GM12878 (cell line): ENCODE data around the gene ERC1. TPM values are rescaled to one million over a fixed set of nuclear protein-coding genes. Genes with fewer than 3 reads are reported as not detected.
A peak's percentile ranks its signal among the peaks of the same experiment; 100 is the strongest.
"Not testable (repeated sequence)": the region's sequence is repeated elsewhere in the genome, so short reads cannot be mapped to it uniquely, and the experiment has no call there.

Experiments used
- ATAC-seq: fragments of 200-7000 bp; cut with Tn5 transposase; 3 replicates; pipeline ENCODE4 v1.9.1; 2020; ENCODE audit warnings: mild to moderate bottlenecking, moderate library complexity
- BruUV-seq: library from RNA; stranded (reverse); fragments of 400-500 nt; replicated peaks from 2 replicates; lab custom pipeline; 2021; lab: Mats Ljungman, UMichigan
- CTCF ChIA-PET: fragments of 300-600 bp; sonication (Branson Sonifier 250); formaldehyde crosslinking; extraction: SDS; loops from one replicate; lab custom pipeline; 2021; ENCODE audit warnings: inconsistent platforms; lab: Yijun Ruan, JAX
- POLR2A ChIA-PET: fragments of 350-600 bp; formaldehyde crosslinking; extraction: SDS; loops from one replicate; lab custom pipeline; 2021; ENCODE audit warnings: inconsistent platforms; lab: Charles Lee
- RAD21 ChIA-PET: fragments of 300-600 bp; sonication (Branson Sonifier 250); formaldehyde crosslinking; loops from one replicate; lab custom pipeline; 2023; ENCODE audit warnings: antibody characterized with exemption; ENCODE audit not compliant: unreplicated experiment; lab: Charles Lee
- SMC1A ChIA-PET: fragments of 300-600 bp; sonication (Branson Sonifier 250); formaldehyde crosslinking; loops from one replicate; lab custom pipeline; 2023; ENCODE audit not compliant: unreplicated experiment, uncharacterized antibody; lab: Charles Lee
- DNase-seq: peaks from one replicate; pipeline ENCODE4 v3.0.0-alpha.2; 2011; ENCODE audit warnings: low read depth, low spot score
- FAIRE-seq: peaks from 3 replicates; lab custom pipeline; 2011; peaks lifted over from hg19 to GRCh38; lab: Jason Lieb, UNC
- H2AFZ ChIP-seq: 2 replicates; pipeline ENCODE4 v1.6.0; 2011; ENCODE audit warnings: low read depth, low read length, control low read depth; ENCODE audit not compliant: control insufficient read depth
- H3K27ac ChIP-seq: 2 replicates; pipeline ENCODE4 v1.5.1; 2011; ENCODE audit warnings: control low read depth; ENCODE audit not compliant: control insufficient read depth, insufficient read depth
- H3K27me3 ChIP-seq, 2 experiments: replicated peaks in 1 of 2; 2 replicates each; pipeline versions ENCODE4 v1.6.0 to v1.6.1; 2011; ENCODE audit warnings: low read length in 1 of 2; ENCODE audit not compliant: control insufficient read depth in 2 of 2, insufficient read depth in 2 of 2
- H3K36me3 ChIP-seq, 2 experiments: 2 replicates each; pipeline ENCODE4 v1.5.1; 2011; ENCODE audit warnings: low read length in 1 of 2; ENCODE audit not compliant: control insufficient read depth in 2 of 2, insufficient read depth in 2 of 2
- H3K4me1 ChIP-seq: 2 replicates; pipeline ENCODE4 v1.6.1; 2011; ENCODE audit warnings: mild to moderate bottlenecking, low read length, moderate library complexity, mixed read lengths; ENCODE audit not compliant: control insufficient read depth, insufficient read depth
- H3K4me2 ChIP-seq: 2 replicates; pipeline ENCODE4 v1.6.0; 2011; ENCODE audit warnings: control low read depth; ENCODE audit not compliant: control insufficient read depth, insufficient read depth
- H3K4me3 ChIP-seq: fragments of 200-600 bp; sonication (generic); 2 replicates; pipeline ENCODE4 v1.5.1; 2016
- H3K79me2 ChIP-seq: 2 replicates; pipeline ENCODE4 v1.6.0; 2011; ENCODE audit warnings: low read length; ENCODE audit not compliant: control insufficient read depth, insufficient read depth
- H3K9ac ChIP-seq: 2 replicates; pipeline ENCODE4 v1.8.0; 2011; ENCODE audit warnings: low read length, control low read depth, mixed read lengths; ENCODE audit not compliant: control insufficient read depth, insufficient read depth
- H3K9me3 ChIP-seq: replicated peaks from 3 replicates; pipeline ENCODE4 v1.5.1; 2011; ENCODE audit warnings: mild to moderate bottlenecking, low read length; ENCODE audit not compliant: control insufficient read depth, insufficient read depth
- H4K20me1 ChIP-seq: 2 replicates; pipeline ENCODE4 v1.6.0; 2011; ENCODE audit not compliant: control insufficient read depth, insufficient read depth
- BCL11A ChIP-seq: IDR thresholded peaks from 2 replicates; pipeline ENCODE4 v1.6.1; 2011; ENCODE audit warnings: low read depth, low read length
- BMI1 ChIP-seq: fragments of 450-650 bp; IDR thresholded peaks from 2 replicates; pipeline ENCODE4 v1.6.1; 2016; ENCODE audit warnings: mild to moderate bottlenecking, moderate library complexity, borderline replicate concordance
- CHD4 ChIP-seq: fragments of 200-600 bp; sonication (generic); IDR thresholded peaks from 2 replicates; pipeline ENCODE4 v1.6.1; 2016; ENCODE audit warnings: mild to moderate bottlenecking
- DPF2 ChIP-seq: fragments of 450-650 bp; IDR thresholded peaks from 2 replicates; pipeline ENCODE4 v1.6.1; 2017; ENCODE audit warnings: mild to moderate bottlenecking
- MTA2 ChIP-seq: fragments of 450-650 bp; IDR thresholded peaks from 2 replicates; pipeline ENCODE4 v1.6.1; 2016; ENCODE audit warnings: low read depth, mild to moderate bottlenecking, moderate library complexity
- MYC ChIP-seq: IDR thresholded peaks from 2 replicates; pipeline ENCODE4 v1.6.1; 2011; ENCODE audit warnings: mild to moderate bottlenecking, low read length, moderate library complexity, inconsistent platforms; ENCODE audit not compliant: insufficient read depth, insufficient replicate concordance, insufficient read length, severe bottlenecking
- NBN ChIP-seq: fragments of 450-650 bp; IDR thresholded peaks from 2 replicates; pipeline ENCODE4 v1.6.1; 2016
- RFX5 ChIP-seq: IDR thresholded peaks from 2 replicates; pipeline ENCODE4 v1.6.1; 2011; ENCODE audit warnings: low read depth, low read length, improper control_type of control experiment
- WRNIP1 ChIP-seq: IDR thresholded peaks from 2 replicates; pipeline ENCODE4 v1.6.1; 2011; ENCODE audit warnings: low read depth, low read length, improper control_type of control experiment, borderline replicate concordance
- ZNF384 ChIP-seq: IDR thresholded peaks from 2 replicates; pipeline ENCODE4 v1.6.1; 2012; ENCODE audit warnings: low read depth, mild to moderate bottlenecking, low read length, improper control_type of control experiment, borderline replicate concordance
- ZSCAN29 ChIP-seq: fragments of 450-650 bp; IDR thresholded peaks from 2 replicates; pipeline ENCODE4 v1.6.1; 2017; ENCODE audit warnings: mild to moderate bottlenecking, moderate library complexity
- WGBS: methylation state at CpG from one replicate; pipeline ENCODE4 v1.1.6; 2016; ENCODE audit warnings: low lambda C conversion rate; ENCODE audit not compliant: insufficient replicate concordance, insufficient coverage; ENCODE audit errors: missing lambda C conversion rate; 5-methylcytosine and 5-hydroxymethylcytosine counted together
- in situ Hi-C: fragments of 300-500 bp; cut with MboI; formaldehyde crosslinking; loops from 9 replicates; pipeline ENCODE4 v1.14.3; 2018; ENCODE audit warnings: mixed read lengths
- intact Hi-C: fragments of 100-400 bp; cut with micrococcal nuclease; formaldehyde crosslinking; loops from one replicate; pipeline ENCODE4 v1.14.2; 2022; ENCODE audit not compliant: unreplicated experiment
- polyA plus RNA-seq, 11 experiments: library from polyadenylated mRNA; depleted of rRNA in 4 of 11; unstranded in 6 of 11; stranded (reverse) in 5 of 11; fragments of >200 nt; fragmentation: Nextera tagmentation in 4 of 11; fragmentation: Illumina TruSeq in 1 of 11; extraction: Ambion mirVana in 4 of 11; extraction: Trizol in 1 of 11; gene quantifications; 1 replicate in 1 of 11; 2 replicates in 10 of 11; pipeline versions ENCODE4 v1.2.1 to v1.2.3, GENCODE V29; 2011 to 2016; ENCODE audit warnings: inconsistent platforms in 2 of 11, missing spikeins in 2 of 11, low read depth in 1 of 11
- total RNA-seq, 4 experiments: library from RNA; depleted of rRNA in 3 of 4; stranded (reverse); fragments of >200 nt in 3 of 4; fragmentation: Illumina TruSeq in 1 of 4; extraction: Trizol in 1 of 4; gene quantifications; 2 replicates each; pipeline versions ENCODE4 v1.2.1 to v1.2.3, GENCODE V29; 2013 to 2021
- TF ChIP-seq, protein P1 (sequence below): fragments of 450-650 bp; IDR thresholded peaks from 2 replicates; pipeline ENCODE4 v1.6.1; 2017; ENCODE audit warnings: mild to moderate bottlenecking
- TF ChIP-seq, protein P2 (sequence below): fragments of 450-650 bp; IDR thresholded peaks from 2 replicates; pipeline ENCODE4 v1.6.1; 2017; ENCODE audit warnings: low read depth, mild to moderate bottlenecking, moderate library complexity

The ERC1 gene
- total and polyA plus RNA-seq, 10 of the 15 experiments (the other 5 are each of a cell fraction or from before 2014, with no cell fraction given) = 0.75 to 8.0 (median 5.0) TPM

DNA sequence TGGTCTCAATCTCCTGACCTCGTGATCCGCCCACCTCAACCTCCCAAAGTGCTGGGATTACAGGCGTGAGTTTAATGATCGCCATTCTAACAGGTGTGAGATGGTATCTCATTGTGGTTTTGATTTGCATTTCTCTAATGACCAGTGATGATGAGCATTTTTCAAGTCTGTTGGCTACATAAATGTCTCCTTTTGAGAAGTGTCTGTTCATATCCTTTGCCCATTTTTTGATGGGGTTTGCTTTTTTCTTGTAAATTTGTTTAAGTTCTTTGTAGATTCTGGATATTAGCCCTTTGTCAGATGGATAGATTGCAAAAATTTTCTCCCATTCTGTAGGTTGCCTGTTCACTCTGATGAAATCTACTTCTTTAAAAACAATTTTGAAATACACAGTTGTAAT lies 264.8 kb downstream of the ERC1 start:
- H3K27ac ChIP-seq, H3K4me1 ChIP-seq, intact Hi-C loops: not testable (repeated sequence)
- TF ChIP-seq, protein P1, sequence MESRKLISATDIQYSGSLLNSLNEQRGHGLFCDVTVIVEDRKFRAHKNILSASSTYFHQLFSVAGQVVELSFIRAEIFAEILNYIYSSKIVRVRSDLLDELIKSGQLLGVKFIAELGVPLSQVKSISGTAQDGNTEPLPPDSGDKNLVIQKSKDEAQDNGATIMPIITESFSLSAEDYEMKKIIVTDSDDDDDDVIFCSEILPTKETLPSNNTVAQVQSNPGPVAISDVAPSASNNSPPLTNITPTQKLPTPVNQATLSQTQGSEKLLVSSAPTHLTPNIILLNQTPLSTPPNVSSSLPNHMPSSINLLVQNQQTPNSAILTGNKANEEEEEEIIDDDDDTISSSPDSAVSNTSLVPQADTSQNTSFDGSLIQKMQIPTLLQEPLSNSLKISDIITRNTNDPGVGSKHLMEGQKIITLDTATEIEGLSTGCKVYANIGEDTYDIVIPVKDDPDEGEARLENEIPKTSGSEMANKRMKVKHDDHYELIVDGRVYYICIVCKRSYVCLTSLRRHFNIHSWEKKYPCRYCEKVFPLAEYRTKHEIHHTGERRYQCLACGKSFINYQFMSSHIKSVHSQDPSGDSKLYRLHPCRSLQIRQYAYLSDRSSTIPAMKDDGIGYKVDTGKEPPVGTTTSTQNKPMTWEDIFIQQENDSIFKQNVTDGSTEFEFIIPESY = 0 out of 2 replicates have a peak, but pooled peaks have one; percentile 23
- TF ChIP-seq, all 136 proteins: peak for 1; not testable (repeated sequence) for 135
- CTCF ChIA-PET, H3K9ac ChIP-seq, H3K27me3 ChIP-seq, H3K4me2 ChIP-seq, FAIRE-seq, H4K20me1 ChIP-seq, in situ Hi-C loops, H3K4me3 ChIP-seq, H3K9me3 ChIP-seq, BruUV-seq, H2AFZ ChIP-seq, H3K36me3 ChIP-seq, POLR2A ChIA-PET, H3K79me2 ChIP-seq, DNase-seq, ATAC-seq: not testable (repeated sequence)
- RAD21 ChIA-PET = interaction anchor here (2.3 kb wide), 1 partner anchor 138 kb away, joined by 9 read pairs; no protein-coding TSS in a partner anchor
- SMC1A ChIA-PET = interaction anchor here (1.0 kb wide), 1 partner anchor 68 kb away, joined by 9 read pairs; no protein-coding TSS in a partner anchor
- WGBS = 29% methylated on average over 4 of the region's 4 CpGs

DNA sequence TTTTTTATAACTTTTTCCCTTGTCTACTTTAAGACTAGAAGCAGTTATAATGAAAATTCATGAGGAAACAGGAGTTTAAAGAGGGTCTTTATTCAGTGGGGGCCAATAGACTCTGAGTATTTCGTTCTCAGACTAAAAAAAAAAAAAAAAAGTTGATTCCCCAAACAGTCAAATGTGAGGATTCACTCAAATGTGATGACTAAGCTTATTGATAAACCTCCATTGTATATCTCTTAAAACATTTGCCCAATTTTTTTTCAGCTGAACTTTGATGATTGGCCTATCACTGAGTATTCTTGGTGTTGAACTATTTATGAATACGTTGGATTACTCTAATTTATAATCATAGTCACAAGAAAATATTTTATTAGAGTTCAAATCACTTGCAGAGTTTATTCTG lies 265.3 kb downstream of the ERC1 start:
- WGBS = 5% methylated on average over 1 of the region's 2 CpGs
- TF ChIP-seq BCL11A = no peak
- no peak for TF ChIP-seq CHD4
- TF ChIP-seq MTA2 = no peak
- TF ChIP-seq DPF2 = no peak
- TF ChIP-seq ZNF384 = no peak
- TF ChIP-seq RFX5 = no peak
- TF ChIP-seq NBN = no peak
- TF ChIP-seq BMI1 = no peak
- no peak for TF ChIP-seq MYC
- TF ChIP-seq, protein P2, sequence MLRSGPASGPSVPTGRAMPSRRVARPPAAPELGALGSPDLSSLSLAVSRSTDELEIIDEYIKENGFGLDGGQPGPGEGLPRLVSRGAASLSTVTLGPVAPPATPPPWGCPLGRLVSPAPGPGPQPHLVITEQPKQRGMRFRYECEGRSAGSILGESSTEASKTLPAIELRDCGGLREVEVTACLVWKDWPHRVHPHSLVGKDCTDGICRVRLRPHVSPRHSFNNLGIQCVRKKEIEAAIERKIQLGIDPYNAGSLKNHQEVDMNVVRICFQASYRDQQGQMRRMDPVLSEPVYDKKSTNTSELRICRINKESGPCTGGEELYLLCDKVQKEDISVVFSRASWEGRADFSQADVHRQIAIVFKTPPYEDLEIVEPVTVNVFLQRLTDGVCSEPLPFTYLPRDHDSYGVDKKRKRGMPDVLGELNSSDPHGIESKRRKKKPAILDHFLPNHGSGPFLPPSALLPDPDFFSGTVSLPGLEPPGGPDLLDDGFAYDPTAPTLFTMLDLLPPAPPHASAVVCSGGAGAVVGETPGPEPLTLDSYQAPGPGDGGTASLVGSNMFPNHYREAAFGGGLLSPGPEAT = no peak
- TF ChIP-seq WRNIP1 = no peak
- TF ChIP-seq ZSCAN29 = no peak

More for the DNA sequence above, 265.3 kb downstream of the ERC1 start:
- Histone ChIP-seq H3K4me2 (no peak overlapping the region), H4K20me1 (no peaks in the 10 kb centered on the region), H3K4me1 (no peaks in the 10 kb centered on the region), H3K36me3 (no peaks in the 10 kb centered on the region), H3K27ac (no peak overlapping the region), H3K9ac (no peak overlapping the region), H3K9me3 (no peaks in the 10 kb centered on the region), H2AFZ (no peak overlapping the region), H3K79me2 (no peaks in the 10 kb centered on the region), H3K27me3 (no peaks in the 10 kb centered on the region), H3K4me3 (no peak overlapping the region)
- ChIA-PET CTCF (interaction anchor here (0.6 kb wide), 1 partner anchor 146 kb away, joined by 3 read pairs; no protein-coding TSS in a partner anchor), SMC1A (interaction anchor here (0.7 to 2.7 kb wide), 5 partner anchors 15 to 332 kb away, joined by 3 to 9 read pairs (median 5); no protein-coding TSS in a partner anchor), RAD21 (interaction anchor here (2.3 kb wide), 1 partner anchor 138 kb away, joined by 9 read pairs; no protein-coding TSS in a partner anchor), POLR2A (no interaction called here)
- ATAC-seq (no peak), DNase-seq (no peak), FAIRE-seq (no peak)
- intact Hi-C loops = no loop called here
- no TSS peak for BruUV-seq
- in situ Hi-C loops = no loop called here
